CD4-positive, CD25-positive, alpha-beta regulatory T cell (primary cell): ENCODE data around the gene ADAMTS4. TPM values are rescaled to one million over a fixed set of nuclear protein-coding genes. Genes with fewer than 3 reads are reported as not detected.
A peak's percentile ranks its signal among the peaks of the same experiment; 100 is the strongest.

Experiments
- ATAC-seq, 2 donors: fragments of 150-1000 bp; cut with Tn5 transposase; one replicate each; pipeline ENCODE4 v1.10.0; 2021; ENCODE audit warnings: low read depth in 2 of 2, moderate number of reproducible peaks in 2 of 2, moderate library complexity in 1 of 2
- DNase-seq, 3 donors: peaks; one replicate each; pipeline versions ENCODE4 v3.0.0 to v3.0.0-alpha.2; 2012 to 2022; ENCODE audit warnings: mixed read lengths in 1 of 3
- H3K27ac ChIP-seq: one replicate; pipeline ENCODE4 v1.7.0; 2013; ENCODE audit warnings: mild to moderate bottlenecking, low read length; ENCODE audit not compliant: insufficient read depth, poor library complexity, severe bottlenecking
- H3K27me3 ChIP-seq: one replicate; pipeline ENCODE4 v1.7.0; 2013; ENCODE audit warnings: low read length; ENCODE audit not compliant: control insufficient read depth, insufficient read depth
- H3K36me3 ChIP-seq: one replicate; pipeline ENCODE4 v1.7.0; 2013; ENCODE audit warnings: mild to moderate bottlenecking, low read length, moderate library complexity; ENCODE audit not compliant: control insufficient read depth, insufficient read depth
- H3K4me1 ChIP-seq: 2 replicates; pipeline ENCODE4 v1.7.0; 2013; ENCODE audit warnings: mild to moderate bottlenecking, low read length; ENCODE audit not compliant: insufficient read depth, control insufficient read depth, poor library complexity, severe bottlenecking
- H3K4me3 ChIP-seq: one replicate; pipeline ENCODE4 v1.7.0; 2013; ENCODE audit warnings: low read depth, mild to moderate bottlenecking, low read length, moderate library complexity
- H3K9me3 ChIP-seq, 2 experiments: 1 replicate in 1 of 2; 2 replicates in 1 of 2; pipeline ENCODE4 v1.7.0; 2013; ENCODE audit warnings: low read length in 2 of 2, mild to moderate bottlenecking in 1 of 2, moderate library complexity in 1 of 2; ENCODE audit not compliant: control insufficient read depth in 2 of 2
- H3K27ac Mint-ChIP-seq, 3 donors: one replicate each; pipeline ENCODE4 v1.8.0; 2020 to 2022; ENCODE audit warnings: mild to moderate bottlenecking in 3 of 3, mixed read lengths in 3 of 3, moderate library complexity in 2 of 3
- H3K27me3 Mint-ChIP-seq: one replicate; pipeline ENCODE4 v1.8.0; 2022; ENCODE audit warnings: mild to moderate bottlenecking, mixed read lengths
- H3K36me3 Mint-ChIP-seq: one replicate; pipeline ENCODE4 v1.8.0; 2020; ENCODE audit warnings: mixed read lengths
- H3K4me1 Mint-ChIP-seq, 4 donors: one replicate each; pipeline ENCODE4 v1.8.0; 2020 to 2022; ENCODE audit warnings: mixed read lengths in 4 of 4, mild to moderate bottlenecking in 1 of 4
- H3K4me3 Mint-ChIP-seq, 4 donors: one replicate each; pipeline ENCODE4 v1.8.0; 2020 to 2022; ENCODE audit warnings: mild to moderate bottlenecking in 4 of 4, mixed read lengths in 4 of 4, moderate library complexity in 3 of 4
- H3K9me3 Mint-ChIP-seq, 7 donors: one replicate each; pipeline ENCODE4 v1.8.0; 2020 to 2022; ENCODE audit warnings: mixed read lengths in 7 of 7, mild to moderate bottlenecking in 3 of 7, moderate library complexity in 2 of 7
- polyA plus RNA-seq, 4 donors: library from polyadenylated mRNA; unstranded; fragments of 300-500 nt; fragmentation: Illumina TruSeq; gene quantifications; one replicate each; pipeline ENCODE4 v1.2.3, GENCODE V29; 2021
- total RNA-seq: library from RNA; stranded (reverse); gene quantifications from one replicate; pipeline ENCODE4 v1.2.3, GENCODE V29; 2022

Gene ADAMTS4
- total and polyA plus RNA-seq, 5 donors from 2014 or later = 0.36 to 5.3 (median 0.88) TPM; not detected in 1

- no peak overlapping the region for H3K27ac Mint-ChIP-seq
- no peaks in the 10 kb centered on the region for H3K9me3 Mint-ChIP-seq
- no peaks in the 10 kb centered on the region for H3K27me3 Mint-ChIP-seq
- no peaks in the 10 kb centered on the region for H3K36me3 Mint-ChIP-seq
- H3K4me3 ChIP-seq = no peak overlapping the region
- H3K9me3 ChIP-seq = no peaks in the 10 kb centered on the region
- H3K4me1 Mint-ChIP-seq = no peaks in the 10 kb centered on the region
- no peaks in the 10 kb centered on the region for H3K27me3 ChIP-seq
- DNase-seq (no peak), ATAC-seq (no peak)
- H3K36me3 ChIP-seq = no peaks in the 10 kb centered on the region
- no peak overlapping the region for H3K4me3 Mint-ChIP-seq
- no peaks in the 10 kb centered on the region for H3K4me1 ChIP-seq
- no peak overlapping the region for H3K27ac ChIP-seq
Observed at GRCh38 chr1:161145832-161146231, 53.0 kb downstream of the ADAMTS4 start.

- Histone ChIP-seq H3K4me1 (no peaks in the 10 kb centered on the region), H3K27ac (no peak overlapping the region), H3K36me3 (no peaks in the 10 kb centered on the region), H3K4me3 (no peak overlapping the region), H3K9me3 (no peaks in the 10 kb centered on the region), H3K27me3 (no peaks in the 10 kb centered on the region)
- Mint-ChIP-seq H3K27me3 (no peaks in the 10 kb centered on the region), H3K4me1 (peaks cover 0 to 7% (median 5%) of the 10 kb centered on the region in 4 donors), H3K27ac (no peak overlapping the region), H3K36me3 (no peaks in the 10 kb centered on the region), H3K9me3 (no peaks in the 10 kb centered on the region), H3K4me3 (no peak overlapping the region)
- ATAC-seq (no peak), DNase-seq (no peak)
Observed at GRCh38 chr1:161140755-161141400, 58.0 kb downstream of the ADAMTS4 start.

- H3K27ac Mint-ChIP-seq = no peak overlapping the region
- H3K27ac ChIP-seq = no peak overlapping the region
- H3K27me3 Mint-ChIP-seq = no peaks in the 10 kb centered on the region
- H3K36me3 ChIP-seq = no peaks in the 10 kb centered on the region
- no peak overlapping the region for H3K4me3 Mint-ChIP-seq
- no peaks in the 10 kb centered on the region for H3K9me3 ChIP-seq
- H3K27me3 ChIP-seq = no peaks in the 10 kb centered on the region
- ATAC-seq = no peak
- no peaks in the 10 kb centered on the region for H3K36me3 Mint-ChIP-seq
- no peaks in the 10 kb centered on the region for H3K4me1 ChIP-seq
- H3K4me1 Mint-ChIP-seq = peaks cover 0 to 14% (median 8%) of the 10 kb centered on the region in 4 donors
- H3K9me3 Mint-ChIP-seq = no peaks in the 10 kb centered on the region
- H3K4me3 ChIP-seq = no peak overlapping the region
- DNase-seq = peak; percentile 23 to 67 (median 51)
Observed at GRCh38 chr1:161139766-161140165, 59.1 kb downstream of the ADAMTS4 start.

GRCh38 chr1:161138431-161138830 is 60.4 kb downstream of the ADAMTS4 start:
- Histone ChIP-seq H3K27me3 (no peaks in the 10 kb centered on the region), H3K4me1 (peaks cover 5% of the 10 kb centered on the region), H3K9me3 (no peaks in the 10 kb centered on the region), H3K4me3 (no peak overlapping the region), H3K36me3 (no peaks in the 10 kb centered on the region), H3K27ac (no peak overlapping the region)
- Mint-ChIP-seq H3K27me3 (no peaks in the 10 kb centered on the region), H3K4me1 (peaks cover 0 to 14% (median 8%) of the 10 kb centered on the region in 4 donors), H3K27ac (peak overlapping the region; percentile 59 to 81 (median 64)), H3K4me3 (peak overlapping the region in 1 of 4 donors; percentile 10), H3K36me3 (no peaks in the 10 kb centered on the region), H3K9me3 (no peaks in the 10 kb centered on the region)
- no peak for ATAC-seq
- no peak for DNase-seq

GRCh38 chr1:161137881-161138280 is 61.0 kb downstream of the ADAMTS4 start:
- no peaks in the 10 kb centered on the region for H3K36me3 Mint-ChIP-seq
- no peaks in the 10 kb centered on the region for H3K36me3 ChIP-seq
- no peaks in the 10 kb centered on the region for H3K27me3 ChIP-seq
- no peak overlapping the region for H3K4me3 Mint-ChIP-seq
- H3K27me3 Mint-ChIP-seq = no peaks in the 10 kb centered on the region
- peak overlapping the region in 1 of 3 donors; percentile 64 for H3K27ac Mint-ChIP-seq
- no peaks in the 10 kb centered on the region for H3K9me3 ChIP-seq
- no peak for DNase-seq
- peaks cover 0 to 14% (median 8%) of the 10 kb centered on the region in 4 donors for H3K4me1 Mint-ChIP-seq
- H3K9me3 Mint-ChIP-seq = no peaks in the 10 kb centered on the region
- H3K27ac ChIP-seq = no peak overlapping the region
- no peak for ATAC-seq
- no peak overlapping the region for H3K4me3 ChIP-seq
- H3K4me1 ChIP-seq = peaks cover 10% of the 10 kb centered on the region

Other genes starting within 250 kb of the ADAMTS4 start
- not detected for gene ITLN2, start 244.2 kb downstream of the ADAMTS4 start, total RNA-seq
- gene ITLN2, start 244.2 kb downstream of the ADAMTS4 start, polyA plus RNA-seq = not detected
- 18.4 TPM for gene F11R, start 177.9 kb downstream of the ADAMTS4 start, total RNA-seq
- gene F11R, start 177.9 kb downstream of the ADAMTS4 start, polyA plus RNA-seq = 10 to 100 TPM in 1 of 4 donors, 1 to 10 TPM in 3; 6.3 to 11.2 (median 7.9) TPM
- gene TSTD1, start 160.1 kb downstream of the ADAMTS4 start, total RNA-seq = 61.3 TPM
- gene TSTD1, start 160.1 kb downstream of the ADAMTS4 start, polyA plus RNA-seq = 100 to 1,000 TPM; 340 to 451 (median 422) TPM
- 102 TPM for gene USF1, start 153.1 kb downstream of the ADAMTS4 start, total RNA-seq
- 1 to 10 TPM; 4.2 to 8.1 (median 6.1) TPM for gene USF1, start 153.1 kb downstream of the ADAMTS4 start, polyA plus RNA-seq
- 204 TPM for gene ARHGAP30, start 129.2 kb downstream of the ADAMTS4 start, total RNA-seq
- gene ARHGAP30, start 129.2 kb downstream of the ADAMTS4 start, polyA plus RNA-seq = 100 to 1,000 TPM; 144 to 159 (median 151) TPM
- gene NECTIN4, start 109.5 kb downstream of the ADAMTS4 start, total RNA-seq = not detected
- gene NECTIN4, start 109.5 kb downstream of the ADAMTS4 start, polyA plus RNA-seq = under 1 TPM in 1 of 4 donors, not detected in 3; 0.05 TPM
- not detected for gene KLHDC9, start 100.7 kb downstream of the ADAMTS4 start, total RNA-seq
- gene KLHDC9, start 100.7 kb downstream of the ADAMTS4 start, polyA plus RNA-seq = under 1 TPM in 2 of 4 donors, not detected in 2; 0.28 to 0.46 TPM
- 48.0 TPM for gene PFDN2, start 81.0 kb downstream of the ADAMTS4 start, total RNA-seq
- gene PFDN2, start 81.0 kb downstream of the ADAMTS4 start, polyA plus RNA-seq = 100 to 1,000 TPM in 2 of 4 donors, 10 to 100 TPM in 2; 90.9 to 109 (median 98.6) TPM
- 28.2 TPM for gene NIT1, start 80.9 kb downstream of the ADAMTS4 start, total RNA-seq
- 10 to 100 TPM; 21.1 to 24.5 (median 22.2) TPM for gene NIT1, start 80.9 kb downstream of the ADAMTS4 start, polyA plus RNA-seq
- 40.9 TPM for gene DEDD, start 66.4 kb downstream of the ADAMTS4 start, total RNA-seq
- gene DEDD, start 66.4 kb downstream of the ADAMTS4 start, polyA plus RNA-seq = 10 to 100 TPM; 39.5 to 46.4 (median 41.8) TPM
- 115 TPM for gene UFC1, start 45.1 kb downstream of the ADAMTS4 start, total RNA-seq
- 100 to 1,000 TPM; 147 to 188 (median 171) TPM for gene UFC1, start 45.1 kb downstream of the ADAMTS4 start, polyA plus RNA-seq
- 36.9 TPM for gene USP21, start 39.6 kb downstream of the ADAMTS4 start, total RNA-seq
- 10 to 100 TPM; 18.8 to 27.0 (median 22.1) TPM for gene USP21, start 39.6 kb downstream of the ADAMTS4 start, polyA plus RNA-seq
- 45.3 TPM for gene PPOX, start 32.6 kb downstream of the ADAMTS4 start, total RNA-seq
- 10 to 100 TPM; 18.0 to 32.9 (median 22.3) TPM for gene PPOX, start 32.6 kb downstream of the ADAMTS4 start, polyA plus RNA-seq
- 68.1 TPM for gene B4GALT3, start 21.5 kb downstream of the ADAMTS4 start, total RNA-seq
- 100 to 1,000 TPM in 1 of 4 donors, 10 to 100 TPM in 3; 75.6 to 104 (median 84.9) TPM for gene B4GALT3, start 21.5 kb downstream of the ADAMTS4 start, polyA plus RNA-seq
- 67.5 TPM for gene NDUFS2, start 3.3 kb upstream of the ADAMTS4 start, total RNA-seq
- gene NDUFS2, start 3.3 kb upstream of the ADAMTS4 start, polyA plus RNA-seq = 100 to 1,000 TPM; 107 to 128 (median 117) TPM
- gene FCER1G, start 16.2 kb upstream of the ADAMTS4 start, total RNA-seq = 2.9 TPM
- gene FCER1G, start 16.2 kb upstream of the ADAMTS4 start, polyA plus RNA-seq = 100 to 1,000 TPM in 2 of 4 donors, 10 to 100 TPM in 2; 48.4 to 121 (median 101) TPM
- gene APOA2, start 24.6 kb upstream of the ADAMTS4 start, total RNA-seq = not detected
- not detected for gene APOA2, start 24.6 kb upstream of the ADAMTS4 start, polyA plus RNA-seq
- 8.6 TPM for gene TOMM40L, start 27.0 kb upstream of the ADAMTS4 start, total RNA-seq
- gene TOMM40L, start 27.0 kb upstream of the ADAMTS4 start, polyA plus RNA-seq = 1 to 10 TPM; 5.3 to 7.1 (median 6.0) TPM
- not detected for gene NR1I3, start 39.1 kb upstream of the ADAMTS4 start, total RNA-seq
- under 1 TPM in 1 of 4 donors, not detected in 3; 0.21 TPM for gene NR1I3, start 39.1 kb upstream of the ADAMTS4 start, polyA plus RNA-seq
- gene PCP4L1, start 59.7 kb upstream of the ADAMTS4 start, total RNA-seq = not detected
- gene PCP4L1, start 59.7 kb upstream of the ADAMTS4 start, polyA plus RNA-seq = under 1 TPM in 1 of 4 donors, not detected in 3; 0.38 TPM
- 2.3 TPM for gene MPZ, start 110.9 kb upstream of the ADAMTS4 start, total RNA-seq
- gene MPZ, start 110.9 kb upstream of the ADAMTS4 start, polyA plus RNA-seq = not detected
- gene SDHC, start 115.3 kb upstream of the ADAMTS4 start, total RNA-seq = 80.9 TPM
- gene SDHC, start 115.3 kb upstream of the ADAMTS4 start, polyA plus RNA-seq = 100 to 1,000 TPM; 198 to 294 (median 247) TPM
- gene CFAP126, start 168.8 kb upstream of the ADAMTS4 start, total RNA-seq = not detected
- gene CFAP126, start 168.8 kb upstream of the ADAMTS4 start, polyA plus RNA-seq = not detected